Central memory CD8-positive, alpha-beta T cell (primary cell): ENCODE results near the gene MLLT6.

Source experiments
- ATAC-seq: fragments of 150-1000 bp; cut with Tn5 transposase; replicated peaks from 2 replicates; pipeline ENCODE4 v1.10.0; 2022; ENCODE audit warnings: mild to moderate bottlenecking, moderate FRiP score, moderate number of reproducible peaks; ENCODE audit not compliant: poor library complexity, severe bottlenecking; ENCODE audit errors: extremely low read depth
- DNase-seq, 2 donors: peaks; one replicate each; pipeline ENCODE4 v3.0.0; 2021; ENCODE audit warnings: low spot score in 2 of 2
- H3K27ac Mint-ChIP-seq: one replicate; pipeline ENCODE4 v1.8.0; 2022; ENCODE audit warnings: low read depth, mild to moderate bottlenecking, moderate library complexity, mixed read lengths
- H3K27me3 Mint-ChIP-seq: one replicate; pipeline ENCODE4 v1.8.0; 2022; ENCODE audit warnings: mixed read lengths
- H3K36me3 Mint-ChIP-seq: one replicate; pipeline ENCODE4 v1.8.0; 2022; ENCODE audit warnings: mild to moderate bottlenecking, moderate library complexity, mixed read lengths; ENCODE audit not compliant: insufficient read depth
- H3K4me1 Mint-ChIP-seq: one replicate; pipeline ENCODE4 v1.8.0; 2022; ENCODE audit warnings: mixed read lengths
- H3K4me3 Mint-ChIP-seq: one replicate; pipeline ENCODE4 v1.8.0; 2022; ENCODE audit warnings: mild to moderate bottlenecking, moderate library complexity, mixed read lengths
- H3K9me3 Mint-ChIP-seq: one replicate; pipeline ENCODE4 v1.8.0; 2022; ENCODE audit warnings: mixed read lengths

The MLLT6 gene

GRCh38 chr17:38669520-38669919 lies 35.6 kb upstream of the MLLT6 start:
- Mint-ChIP-seq H3K27ac (no peak overlapping the region), H3K4me3 (no peak overlapping the region)
- no peak for DNase-seq

DNA sequence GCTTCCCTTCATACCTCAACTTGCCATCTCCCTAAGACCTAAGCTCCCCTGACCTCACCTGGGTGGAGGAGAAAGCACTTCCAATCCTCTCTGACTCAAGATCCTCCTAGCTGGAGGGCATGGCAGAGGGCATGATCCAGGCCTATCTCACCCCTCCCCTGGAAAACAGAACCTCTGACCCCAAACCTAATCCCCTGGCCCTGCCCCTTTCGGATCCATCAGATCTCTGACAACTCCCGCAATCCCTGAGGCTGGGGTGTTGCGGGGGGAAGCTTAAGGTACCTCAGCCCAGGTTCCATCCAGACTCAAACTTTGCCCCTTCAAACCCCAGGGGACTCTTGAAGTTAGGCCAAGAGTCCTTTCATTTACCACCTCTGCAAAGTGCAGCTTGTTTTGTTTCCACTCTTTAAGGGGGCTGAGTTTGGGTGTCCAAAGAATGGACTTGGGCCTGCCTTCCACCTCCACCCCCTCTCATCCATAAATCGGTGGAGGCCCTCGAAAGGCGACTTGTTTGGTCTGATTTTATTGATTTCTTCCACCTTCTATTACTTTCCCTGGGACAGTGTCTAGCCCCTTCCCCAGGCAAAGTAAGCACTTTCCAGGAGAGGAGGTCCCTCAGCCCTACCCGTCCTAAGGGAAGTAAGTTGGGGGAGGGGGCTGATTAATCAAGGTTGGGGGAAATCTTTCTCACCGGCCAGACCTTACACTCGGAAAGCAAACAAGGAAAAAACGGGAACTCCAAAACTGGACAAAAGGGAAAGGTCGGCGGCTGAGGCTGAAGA lies 32.9 kb upstream of the MLLT6 start:
- H3K4me3 Mint-ChIP-seq, result no peak overlapping the region
- ATAC-seq, result no peak
- no peak for DNase-seq
- peaks cover 73% of the 10 kb centered on the region for H3K27me3 Mint-ChIP-seq
- no peaks in the 10 kb centered on the region for H3K9me3 Mint-ChIP-seq
- peaks cover 15% of the 10 kb centered on the region for H3K4me1 Mint-ChIP-seq
- H3K36me3 Mint-ChIP-seq, result peaks cover 7% of the 10 kb centered on the region
- no peak overlapping the region for H3K27ac Mint-ChIP-seq

More at GRCh38 chr17:38669520-38669919, 35.6 kb upstream of the MLLT6 start:
- Mint-ChIP-seq H3K4me1 (no peaks in the 10 kb centered on the region), H3K27me3 (peaks cover 62% of the 10 kb centered on the region), H3K36me3 (peaks cover 4% of the 10 kb centered on the region), H3K9me3 (no peaks in the 10 kb centered on the region)
- no peak for ATAC-seq

DNA sequence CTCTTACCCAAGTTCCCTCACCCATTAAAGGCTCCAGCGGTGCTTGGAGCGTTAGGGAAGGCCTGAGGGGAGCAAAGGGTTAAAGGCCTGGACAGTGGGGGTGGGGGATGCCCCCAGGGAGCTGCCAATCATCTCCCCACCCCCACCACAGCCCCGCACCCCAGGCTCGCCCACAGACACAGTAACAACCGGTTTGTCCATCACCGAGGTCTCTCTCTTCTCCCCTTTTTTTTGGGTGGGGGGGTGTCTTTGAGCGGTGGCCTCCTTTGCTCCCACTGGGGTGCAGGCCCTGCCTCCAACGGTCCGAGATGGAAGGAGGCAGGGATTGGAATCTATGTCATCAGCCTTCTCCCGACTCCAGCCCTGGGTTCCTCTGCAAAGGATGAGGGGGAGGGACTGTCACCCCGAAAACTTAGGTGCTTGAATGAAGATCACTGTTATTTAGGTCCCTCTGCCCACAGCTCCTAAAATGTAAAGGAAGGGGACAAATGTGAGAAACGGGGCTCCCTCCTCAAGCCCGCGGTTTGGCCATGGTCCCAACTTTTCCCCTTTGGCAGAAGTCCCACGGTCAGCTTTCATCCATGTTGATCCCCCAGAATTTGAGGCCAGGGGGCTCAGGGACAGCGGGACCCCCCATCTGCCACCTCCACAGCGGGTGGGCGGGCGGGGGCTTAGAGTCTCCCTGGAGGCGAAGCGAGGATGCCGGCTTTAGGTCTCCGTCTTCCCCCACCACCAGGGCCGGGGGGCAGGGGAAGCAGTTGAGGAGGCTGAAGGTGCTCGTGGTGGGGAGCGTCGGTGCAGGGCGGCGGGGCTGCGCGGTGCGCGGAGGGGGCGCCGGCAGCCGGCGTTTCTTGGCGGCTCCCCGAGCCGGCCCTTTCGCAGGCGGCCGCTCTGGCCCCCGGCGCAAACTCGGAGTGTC lies 32.0 kb upstream of the MLLT6 start:
- H3K9me3 Mint-ChIP-seq, result no peaks in the 10 kb centered on the region
- DNase-seq, result no peak
- H3K27me3 Mint-ChIP-seq, result peaks cover 64% of the 10 kb centered on the region
- peaks cover 15% of the 10 kb centered on the region for H3K4me1 Mint-ChIP-seq
- H3K4me3 Mint-ChIP-seq, result peak overlapping the region; percentile 41
- no peak overlapping the region for H3K27ac Mint-ChIP-seq
- H3K36me3 Mint-ChIP-seq, result peaks cover 10% of the 10 kb centered on the region
- no peak for ATAC-seq

DNA sequence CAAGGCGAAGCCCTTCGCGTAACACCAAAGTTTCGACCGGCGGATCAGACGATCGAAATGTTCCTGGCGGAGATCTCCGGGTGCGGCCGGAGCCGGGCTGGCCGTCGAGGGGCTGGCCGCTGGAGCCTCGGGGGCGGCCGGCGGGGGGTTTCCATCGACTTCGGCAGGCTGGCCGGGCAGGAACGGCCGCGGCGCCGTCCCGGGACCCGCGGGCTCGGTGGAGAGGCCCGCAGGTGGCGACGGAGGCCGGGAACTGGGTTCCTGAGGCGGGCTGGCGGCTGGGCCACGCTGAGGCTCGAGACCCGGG lies 31.4 kb upstream of the MLLT6 start:
- DNase-seq (no peak), ATAC-seq (no peak)
- H3K4me1 Mint-ChIP-seq, result peaks cover 15% of the 10 kb centered on the region
- no peaks in the 10 kb centered on the region for H3K9me3 Mint-ChIP-seq
- H3K27ac Mint-ChIP-seq, result no peak overlapping the region
- peak overlapping the region; percentile 41 for H3K4me3 Mint-ChIP-seq
- H3K36me3 Mint-ChIP-seq, result peaks cover 8% of the 10 kb centered on the region
- peaks cover 58% of the 10 kb centered on the region for H3K27me3 Mint-ChIP-seq

- ATAC-seq, result peak; percentile 30
- Mint-ChIP-seq H3K36me3 (peaks cover 6% of the 10 kb centered on the region), H3K4me3 (peak overlapping the region; percentile 57), H3K9me3 (no peaks in the 10 kb centered on the region), H3K4me1 (peaks cover 15% of the 10 kb centered on the region), H3K27me3 (peaks cover 53% of the 10 kb centered on the region), H3K27ac (no peak overlapping the region)
- DNase-seq, result no peak
These were observed 30.9 kb upstream of the MLLT6 start for GRCh38 chr17:38674014-38674748.

DNA sequence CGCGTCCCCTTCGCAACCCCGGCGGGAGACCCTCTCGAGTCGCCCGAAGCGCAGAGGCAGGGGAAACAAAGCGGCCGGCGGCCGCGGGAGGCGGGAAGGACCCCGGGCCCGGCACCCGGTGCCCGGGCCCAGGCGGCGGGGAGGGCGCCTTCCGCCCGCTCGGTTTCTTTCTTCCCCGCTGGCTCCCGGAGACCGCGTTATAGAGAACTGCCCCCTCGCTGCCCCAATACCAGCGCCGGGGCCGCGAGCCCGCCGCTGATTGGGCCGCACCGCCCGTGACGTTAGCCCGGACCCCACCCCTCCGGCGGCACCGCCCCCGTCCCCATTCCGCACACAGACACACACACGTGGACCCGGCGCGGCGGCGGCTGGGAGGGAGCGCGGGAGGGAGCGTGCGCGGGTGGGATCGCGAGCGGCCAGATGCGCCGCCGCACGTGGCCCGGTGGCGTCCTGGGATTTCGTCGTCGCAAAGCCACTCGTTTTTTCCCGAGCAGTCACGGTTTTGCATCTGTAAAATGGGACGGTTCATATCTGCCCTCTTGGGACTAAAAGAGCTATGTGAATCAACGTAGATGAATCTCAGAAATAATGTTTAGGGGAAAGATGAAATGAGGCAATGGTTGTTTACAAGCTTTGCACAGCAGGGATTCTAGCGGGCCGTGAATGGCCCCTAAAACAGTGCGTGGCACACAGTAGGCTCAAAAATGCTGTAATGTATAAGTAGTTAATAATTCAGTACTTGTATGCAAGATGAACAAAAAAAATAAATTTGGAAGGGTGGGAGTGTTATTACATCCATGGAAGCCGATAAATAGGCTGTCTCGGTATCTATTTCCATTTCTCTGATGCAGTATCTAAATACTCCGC lies 30.1 kb upstream of the MLLT6 start, which contains the start of gene EPOP:
TSS of gene EPOP (minus strand) at position 209 of the 867 bp plus-strand sequence. CDS start 462 bp downstream, outside the sequence.
- H3K36me3 Mint-ChIP-seq, result peaks cover 6% of the 10 kb centered on the region
- peak within 1 kb of the TSS; percentile 57 for H3K4me3 Mint-ChIP-seq
- peak within 1 kb of the TSS; percentile 51 for H3K27ac Mint-ChIP-seq
- DNase-seq, result peak; percentile 49 to 52
- no peaks in the 10 kb centered on the region for H3K9me3 Mint-ChIP-seq
- H3K27me3 Mint-ChIP-seq, result peaks cover 45% of the 10 kb centered on the region
- peaks cover 15% of the 10 kb centered on the region for H3K4me1 Mint-ChIP-seq
- peak; percentile 81 for ATAC-seq

DNA sequence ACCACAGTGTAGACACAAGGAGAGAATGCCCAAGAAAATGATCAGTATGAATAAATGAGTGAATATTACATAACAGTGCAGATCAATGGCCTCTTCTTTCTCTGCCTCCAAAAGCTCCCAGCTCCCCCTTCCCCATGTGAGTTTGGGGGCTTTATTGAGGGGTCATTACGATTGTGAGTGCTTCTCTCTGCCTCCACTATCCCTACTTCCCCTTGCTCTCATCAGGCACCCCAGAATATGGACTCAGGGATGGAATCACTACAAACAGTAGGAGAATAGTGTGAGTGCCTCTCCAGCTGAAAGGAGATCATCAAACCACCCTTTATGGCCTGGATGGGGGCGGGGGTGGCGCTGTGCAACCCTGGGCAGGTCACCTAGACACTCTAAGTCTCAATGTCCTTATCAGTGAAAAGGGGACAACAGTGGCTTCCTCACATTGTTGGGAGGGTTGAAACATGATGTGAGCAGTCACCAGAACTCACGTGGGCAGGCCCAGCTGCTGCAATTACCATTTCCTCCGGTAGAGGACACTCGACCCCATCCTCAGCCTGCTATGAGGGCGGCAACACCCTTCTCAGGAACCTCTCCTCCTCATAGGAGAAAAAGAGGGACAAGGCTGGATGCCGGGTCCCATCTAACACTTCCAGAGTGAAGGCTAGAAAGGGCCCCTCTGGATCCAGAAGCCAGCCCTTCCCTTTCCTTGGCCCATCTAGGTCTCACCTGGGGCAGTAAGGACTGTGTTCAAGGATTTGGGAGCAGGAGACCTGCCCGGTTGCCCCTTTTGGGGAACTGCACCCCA lies 28.2 kb upstream of the MLLT6 start:
- H3K27ac Mint-ChIP-seq, result no peak overlapping the region
- H3K4me3 Mint-ChIP-seq, result no peak overlapping the region
- H3K9me3 Mint-ChIP-seq, result no peaks in the 10 kb centered on the region
- ATAC-seq, result peak; percentile 61
- peaks cover 6% of the 10 kb centered on the region for H3K36me3 Mint-ChIP-seq
- peak; percentile 72 to 82 for DNase-seq
- peaks cover 30% of the 10 kb centered on the region for H3K27me3 Mint-ChIP-seq
- H3K4me1 Mint-ChIP-seq, result peaks cover 15% of the 10 kb centered on the region

DNA sequence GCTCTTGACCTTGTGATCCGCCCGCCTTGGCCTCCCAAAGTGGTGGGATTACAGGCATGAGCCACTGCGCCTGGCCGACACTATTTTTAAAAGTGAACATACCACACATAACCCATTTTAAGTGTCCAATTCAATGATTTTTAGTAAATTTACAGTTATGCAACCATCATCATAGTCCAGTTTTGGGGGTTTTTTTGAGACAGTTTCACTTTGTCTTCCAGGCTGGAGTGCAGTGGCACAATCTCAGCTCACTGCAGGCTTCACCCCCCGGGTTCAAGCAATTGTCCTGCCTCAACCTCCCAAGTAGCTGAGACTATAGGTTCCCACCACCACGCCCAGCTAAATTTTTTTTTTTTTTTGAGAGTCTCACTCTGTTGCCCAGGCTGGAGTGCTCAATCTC lies 27.3 kb upstream of the MLLT6 start:
- no peak for ATAC-seq
- no peak overlapping the region for H3K4me3 Mint-ChIP-seq
- peaks cover 15% of the 10 kb centered on the region for H3K4me1 Mint-ChIP-seq
- H3K9me3 Mint-ChIP-seq, result no peaks in the 10 kb centered on the region
- no peak for DNase-seq
- peaks cover 6% of the 10 kb centered on the region for H3K36me3 Mint-ChIP-seq
- H3K27ac Mint-ChIP-seq, result no peak overlapping the region
- H3K27me3 Mint-ChIP-seq, result peaks cover 21% of the 10 kb centered on the region

GRCh38 chr17:38681096-38681495 lies 24.0 kb upstream of the MLLT6 start:
- no peak overlapping the region for H3K4me3 Mint-ChIP-seq
- H3K27me3 Mint-ChIP-seq, result peaks cover 20% of the 10 kb centered on the region
- no peak overlapping the region for H3K27ac Mint-ChIP-seq
- no peaks in the 10 kb centered on the region for H3K9me3 Mint-ChIP-seq
- DNase-seq (no peak), ATAC-seq (no peak)
- H3K4me1 Mint-ChIP-seq, result peaks cover 4% of the 10 kb centered on the region
- H3K36me3 Mint-ChIP-seq, result peaks cover 8% of the 10 kb centered on the region

GRCh38 chr17:38685491-38685890 lies 19.6 kb upstream of the MLLT6 start:
- peak overlapping the region; percentile 41 for H3K27ac Mint-ChIP-seq
- no peak for ATAC-seq
- H3K36me3 Mint-ChIP-seq, result peaks cover 1% of the 10 kb centered on the region
- no peak overlapping the region for H3K4me3 Mint-ChIP-seq
- peaks cover 25% of the 10 kb centered on the region for H3K27me3 Mint-ChIP-seq
- H3K4me1 Mint-ChIP-seq, result no peaks in the 10 kb centered on the region
- no peaks in the 10 kb centered on the region for H3K9me3 Mint-ChIP-seq
- DNase-seq, result no peak

GRCh38 chr17:38687286-38687685 lies 17.8 kb upstream of the MLLT6 start:
- ATAC-seq (no peak), DNase-seq (no peak)
- peaks cover 1% of the 10 kb centered on the region for H3K36me3 Mint-ChIP-seq
- H3K27me3 Mint-ChIP-seq, result peaks cover 25% of the 10 kb centered on the region
- H3K4me3 Mint-ChIP-seq, result no peak overlapping the region
- H3K9me3 Mint-ChIP-seq, result no peaks in the 10 kb centered on the region
- H3K27ac Mint-ChIP-seq, result no peak overlapping the region
- H3K4me1 Mint-ChIP-seq, result no peaks in the 10 kb centered on the region
